ENCODE data around the gene HMGCS1. TPM values are rescaled to one million over a fixed set of nuclear protein-coding genes. Genes with fewer than 3 reads are reported as not detected.

The HMGCS1 gene
- total and polyA plus RNA-seq, 2 of the 13 experiments (the other 11 are each of a cell fraction or from before 2014, with no cell fraction given): 56.8 to 318 TPM

DNA sequence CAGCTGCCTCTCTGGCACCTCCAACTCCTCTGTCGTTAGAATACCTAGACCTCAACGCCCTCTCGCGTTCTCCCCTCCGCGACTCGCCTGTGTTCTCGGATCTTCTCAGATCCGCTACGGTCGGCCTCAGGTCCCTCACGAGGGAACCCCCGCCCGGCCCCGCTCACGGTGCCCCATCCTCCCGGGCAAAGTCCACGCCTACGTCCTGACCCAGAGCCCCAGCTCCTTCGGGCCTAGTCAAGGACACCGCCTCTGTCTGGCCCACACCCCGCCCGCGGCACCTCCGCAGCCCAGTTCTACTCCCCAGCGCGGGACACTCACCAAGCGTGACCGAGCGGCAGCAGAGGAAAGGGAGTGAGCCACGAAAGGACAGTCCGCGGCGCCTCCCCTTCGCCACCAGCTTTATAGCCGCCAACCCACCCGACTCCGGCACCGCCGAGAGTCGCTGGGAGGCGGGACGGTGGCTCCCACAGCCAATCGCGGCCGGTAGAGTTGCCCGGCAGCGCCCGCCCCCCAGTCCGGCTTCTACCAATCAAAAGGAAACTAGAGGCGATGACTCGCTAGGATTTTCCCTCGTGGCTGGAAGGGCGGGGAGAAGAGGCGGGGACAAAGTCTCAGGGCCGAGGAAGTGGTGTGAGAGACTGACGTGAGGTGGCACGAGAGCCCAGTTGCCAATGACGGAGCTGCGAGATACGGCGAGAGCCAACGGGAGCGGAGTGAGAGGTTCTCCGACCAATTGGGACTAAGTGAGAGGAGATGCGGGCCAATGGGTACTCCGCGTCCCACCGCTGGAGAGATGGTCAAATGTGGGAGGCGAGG is at the start of gene HMGCS1 (continued):
- TF ChIP-seq ZNF512B (CRISPR knock-in tag; IDR thresholded peaks at IDR 0.05; ENCODE audit: borderline replicate concordance) (0 out of 2 replicates have a peak, but pooled peaks have one; percentile 73), MIER3 (CRISPR knock-in tag; IDR thresholded peaks at IDR 0.05; ENCODE audit: borderline replicate concordance) (no peak; the same call in 1 of the 2 replicates), MEF2D (CRISPR knock-in tag; IDR thresholded peaks at IDR 0.05) (peak; percentile 41; the same call in 1 of the 2 replicates), ZFP82 (CRISPR knock-in tag; IDR thresholded peaks at IDR 0.05; ENCODE audit: borderline replicate concordance) (peak; percentile 54; the same call in 1 of the 2 replicates), WIZ (CRISPR knock-in tag; IDR thresholded peaks at IDR 0.05) (no peak; the same call in 1 of the 2 replicates), ZMYM4 (CRISPR knock-in tag; IDR thresholded peaks at IDR 0.05) (peak; percentile 97), ZNF33A (CRISPR knock-in tag; IDR thresholded peaks at IDR 0.05; ENCODE audit: borderline replicate concordance) (no peak), ZFP41 (CRISPR knock-in tag; IDR thresholded peaks at IDR 0.05; ENCODE audit: borderline replicate concordance) (no peak), REPIN1 (CRISPR knock-in tag; IDR thresholded peaks at IDR 0.05; ENCODE audit: borderline replicate concordance, low read depth) (peak; percentile 85; the same call in 1 of the 2 replicates), ZFP36L2 (CRISPR knock-in tag; IDR thresholded peaks at IDR 0.05) (peak; percentile 55; the same call in 1 of the 2 replicates), TBP (CRISPR knock-in tag; IDR thresholded peaks at IDR 0.05) (no peak), ATF7-NPFF (CRISPR knock-in tag; IDR thresholded peaks at IDR 0.05; ENCODE audit: low read depth) (peak; percentile 72), XBP1 (CRISPR knock-in tag; IDR thresholded peaks at IDR 0.05) (no peak), ZNF550 (CRISPR knock-in tag; IDR thresholded peaks at IDR 0.05; ENCODE audit: borderline replicate concordance) (no peak), TCF7L2 (IDR thresholded peaks at IDR 0.05; ENCODE audit: low read depth, low read length) (no peak), THYN1 (CRISPR knock-in tag; IDR thresholded peaks at IDR 0.05; ENCODE audit: borderline replicate concordance, low read depth) (no peak), ZBTB38 (CRISPR knock-in tag; IDR thresholded peaks at IDR 0.05) (peak; percentile 78), POLR2G (IDR thresholded peaks at IDR 0.05; ENCODE audit: low read depth, low read length) (peak; percentile 99), ZBTB10 (CRISPR knock-in tag; IDR thresholded peaks at IDR 0.05; ENCODE audit: borderline replicate concordance) (no peak), ZNF138 (CRISPR knock-in tag; IDR thresholded peaks at IDR 0.05; ENCODE audit: low read depth) (peak; percentile 94)
- TF ChIP-seq, protein P1, sequence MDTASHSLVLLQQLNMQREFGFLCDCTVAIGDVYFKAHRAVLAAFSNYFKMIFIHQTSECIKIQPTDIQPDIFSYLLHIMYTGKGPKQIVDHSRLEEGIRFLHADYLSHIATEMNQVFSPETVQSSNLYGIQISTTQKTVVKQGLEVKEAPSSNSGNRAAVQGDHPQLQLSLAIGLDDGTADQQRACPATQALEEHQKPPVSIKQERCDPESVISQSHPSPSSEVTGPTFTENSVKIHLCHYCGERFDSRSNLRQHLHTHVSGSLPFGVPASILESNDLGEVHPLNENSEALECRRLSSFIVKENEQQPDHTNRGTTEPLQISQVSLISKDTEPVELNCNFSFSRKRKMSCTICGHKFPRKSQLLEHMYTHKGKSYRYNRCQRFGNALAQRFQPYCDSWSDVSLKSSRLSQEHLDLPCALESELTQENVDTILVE (CRISPR knock-in tag; IDR thresholded peaks at IDR 0.05): no peak
